Neural cell (in vitro differentiated cells): ENCODE results near the gene USP2. TPM values are rescaled to one million over a fixed set of nuclear protein-coding genes. Genes with fewer than 3 reads are reported as not detected.

ENCODE experiments used
- H2AFZ ChIP-seq: fragments of 200-600, 300-800 bp; sonication (generic), shearing (Covaris generic); 2 replicates; pipeline ENCODE4 v1.6.0; 2014; ENCODE audit warnings: low read depth, mild to moderate bottlenecking, antibody characterized with exemption, low read length, moderate library complexity
- H3F3A ChIP-seq: fragments of 200-600 bp; shearing (Covaris generic); 2 replicates; pipeline ENCODE4 v1.6.1; 2016; ENCODE audit warnings: mild to moderate bottlenecking, moderate library complexity, mixed read lengths, antibody characterized with exemption, low read length; ENCODE audit not compliant: insufficient read depth, poor library complexity, severe bottlenecking
- H3K27ac ChIP-seq: fragments of 200-600, 300-800 bp; sonication (generic), shearing (Covaris generic); 2 replicates; pipeline ENCODE4 v1.5.1; 2014; ENCODE audit warnings: mild to moderate bottlenecking, low read length, moderate library complexity
- H3K27me3 ChIP-seq: fragments of 300-800, 200-600 bp; sonication (generic), shearing (Covaris generic); 2 replicates; pipeline ENCODE4 v1.6.0; 2014; ENCODE audit warnings: mild to moderate bottlenecking, low read depth, low read length, moderate library complexity; ENCODE audit not compliant: insufficient read depth
- H3K36me3 ChIP-seq: fragments of 300-800, 200-600 bp; sonication (generic), shearing (Covaris generic); 2 replicates; pipeline ENCODE4 v1.5.1; 2014; ENCODE audit warnings: mild to moderate bottlenecking, antibody characterized with exemption, low read length, moderate library complexity; ENCODE audit not compliant: insufficient read depth
- H3K4me2 ChIP-seq: fragments of 300-800, 200-600 bp; sonication (generic), shearing (Covaris generic); 2 replicates; pipeline ENCODE4 v1.6.0; 2014; ENCODE audit warnings: mild to moderate bottlenecking, low read length
- H3K4me3 ChIP-seq: fragments of 300-800, 200-600 bp; sonication (generic), shearing (Covaris generic); 2 replicates; pipeline ENCODE4 v1.5.1; 2014; ENCODE audit warnings: mild to moderate bottlenecking, low read length, moderate library complexity
- H3K79me2 ChIP-seq: fragments of 200-600 bp; shearing (Covaris generic); replicated peaks from 2 replicates; pipeline ENCODE4 v1.6.0; 2014; ENCODE audit warnings: mild to moderate bottlenecking, low read length, moderate library complexity; ENCODE audit not compliant: insufficient read depth
- H3K9ac ChIP-seq: fragments of 300-800, 200-600 bp; sonication (generic), shearing (Covaris generic); 2 replicates; pipeline ENCODE4 v1.6.1; 2016; ENCODE audit warnings: mild to moderate bottlenecking, low read length, mixed read lengths
- H3K9me2 ChIP-seq: fragments of 200-600 bp; shearing (Covaris generic); 2 replicates; pipeline ENCODE4 v1.6.1; 2016; ENCODE audit warnings: mild to moderate bottlenecking, low read length, mixed read lengths; ENCODE audit not compliant: insufficient read depth
- H3K9me3 ChIP-seq: fragments of 200-600, 300-800 bp; sonication (generic), shearing (Covaris generic); 2 replicates; pipeline ENCODE4 v1.6.1; 2016; ENCODE audit warnings: mild to moderate bottlenecking, mixed run types, low read length, moderate library complexity, mixed read lengths
- H4K20me1 ChIP-seq: fragments of 200-600 bp; shearing (Covaris generic); 2 replicates; pipeline ENCODE4 v1.6.1; 2016; ENCODE audit warnings: mild to moderate bottlenecking, mixed run types; ENCODE audit not compliant: insufficient read depth
- EP300 ChIP-seq: fragments of 450-650 bp; conservative IDR thresholded peaks from 2 replicates; pipeline ENCODE4 v1.6.1; 2014; ENCODE audit warnings: antibody characterized with exemption, mild to moderate bottlenecking, moderate library complexity; ENCODE audit not compliant: poor library complexity, severe bottlenecking
- EZH2 ChIP-seq: fragments of 200-600, 300-800 bp; shearing (Covaris generic), sonication (generic); IDR thresholded peaks from 2 replicates; pipeline ENCODE4 v1.6.1; 2014; ENCODE audit warnings: antibody characterized with exemption, low read length, borderline replicate concordance, mild to moderate bottlenecking; ENCODE audit not compliant: insufficient read depth, poor library complexity, severe bottlenecking
- MXI1 ChIP-seq: fragments of 450-650 bp; conservative IDR thresholded peaks from 2 replicates; pipeline ENCODE4 v1.6.1; 2014; ENCODE audit warnings: antibody characterized with exemption, mild to moderate bottlenecking; ENCODE audit not compliant: poor library complexity, severe bottlenecking
- POLR2AphosphoS5 ChIP-seq: IDR thresholded peaks from 2 replicates; pipeline ENCODE4 v1.6.1; 2012
- RAD21 ChIP-seq: fragments of 450-650 bp; conservative IDR thresholded peaks from 2 replicates; pipeline ENCODE4 v1.6.1; 2014; ENCODE audit warnings: antibody characterized with exemption, mild to moderate bottlenecking, moderate library complexity
- SMC3 ChIP-seq: fragments of 450-650 bp; conservative IDR thresholded peaks from 2 replicates; pipeline ENCODE4 v1.6.1; 2014; ENCODE audit warnings: antibody characterized with exemption, mild to moderate bottlenecking, moderate library complexity; ENCODE audit not compliant: poor library complexity
- TAF1 ChIP-seq: IDR thresholded peaks from 2 replicates; pipeline ENCODE4 v1.6.1; 2012; ENCODE audit warnings: low read depth
- polyA plus RNA-seq: library from polyadenylated mRNA; depleted of rRNA; stranded (reverse); fragments of >200 nt; gene quantifications from 2 replicates; pipeline ENCODE4 v1.2.3, GENCODE V29; 2014
- TF ChIP-seq, protein P1 (sequence below): fragments of 450-650 bp; IDR thresholded peaks from 2 replicates; pipeline ENCODE4 v1.5.1; 2014; ENCODE audit warnings: antibody characterized with exemption, mild to moderate bottlenecking, moderate library complexity; ENCODE audit not compliant: poor library complexity, severe bottlenecking
- TF ChIP-seq, protein P2 (sequence below): IDR thresholded peaks from 2 replicates; pipeline ENCODE4 v1.6.1; 2012; ENCODE audit warnings: borderline replicate concordance

USP2 gene
- polyA plus RNA-seq, 1 donor from 2014 or later, result 0.59 TPM

DNA sequence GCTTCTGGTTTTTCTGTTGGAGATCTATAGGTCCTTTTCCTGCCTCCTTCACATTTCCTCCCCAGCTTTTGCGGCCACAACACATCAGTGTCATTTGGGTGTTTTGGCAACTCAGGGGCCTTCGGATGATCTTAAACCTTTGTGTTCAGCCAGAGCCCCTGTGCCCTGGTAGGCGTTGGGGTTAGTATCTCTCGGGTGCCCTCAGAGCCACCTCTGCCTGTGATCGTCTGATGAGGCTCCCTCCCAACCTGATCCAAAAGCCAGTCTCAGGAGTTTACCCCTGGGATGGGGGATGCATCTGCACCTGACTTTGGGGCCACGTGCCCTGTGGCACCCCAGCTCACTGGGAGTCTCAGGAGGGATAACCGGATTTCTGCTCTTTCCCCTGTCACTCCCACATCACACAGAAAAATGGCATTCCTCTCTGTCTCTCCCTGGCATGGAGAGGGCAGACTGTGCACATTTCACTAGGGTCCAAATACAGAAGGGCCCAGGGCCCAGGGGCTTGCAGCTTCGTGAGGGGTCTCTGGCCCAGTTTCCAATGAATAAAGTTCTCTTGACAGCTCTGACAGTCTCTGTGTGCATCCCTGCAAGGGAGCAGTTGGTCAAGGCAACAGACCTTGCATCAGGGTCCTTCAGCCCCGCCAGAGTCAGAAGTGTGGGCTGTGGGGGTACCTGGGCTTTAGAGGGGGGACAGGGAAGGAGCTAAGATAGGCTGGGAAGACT lies 44.6 kb downstream of the USP2 start:
- Histone ChIP-seq H3K36me3 (no peaks in the 10 kb centered on the region), H3K27me3 (peaks cover 34% of the 10 kb centered on the region), H2AFZ (no peak overlapping the region), H3F3A (no peaks in the 10 kb centered on the region), H3K79me2 (peaks cover 6% of the 10 kb centered on the region), H3K4me3 (peak overlapping the region; percentile 40), H3K27ac (no peak overlapping the region), H3K9me3 (no peaks in the 10 kb centered on the region), H3K9ac (no peak overlapping the region), H3K9me2 (no peaks in the 10 kb centered on the region), H4K20me1 (no peaks in the 10 kb centered on the region), H3K4me2 (no peak overlapping the region)
- TF ChIP-seq SMC3 (no peak), TAF1 (no peak), MXI1 (no peak), POLR2AphosphoS5 (no peak), RAD21 (no peak), EZH2 (no peak), EP300 (no peak)
- TF ChIP-seq, protein P1, sequence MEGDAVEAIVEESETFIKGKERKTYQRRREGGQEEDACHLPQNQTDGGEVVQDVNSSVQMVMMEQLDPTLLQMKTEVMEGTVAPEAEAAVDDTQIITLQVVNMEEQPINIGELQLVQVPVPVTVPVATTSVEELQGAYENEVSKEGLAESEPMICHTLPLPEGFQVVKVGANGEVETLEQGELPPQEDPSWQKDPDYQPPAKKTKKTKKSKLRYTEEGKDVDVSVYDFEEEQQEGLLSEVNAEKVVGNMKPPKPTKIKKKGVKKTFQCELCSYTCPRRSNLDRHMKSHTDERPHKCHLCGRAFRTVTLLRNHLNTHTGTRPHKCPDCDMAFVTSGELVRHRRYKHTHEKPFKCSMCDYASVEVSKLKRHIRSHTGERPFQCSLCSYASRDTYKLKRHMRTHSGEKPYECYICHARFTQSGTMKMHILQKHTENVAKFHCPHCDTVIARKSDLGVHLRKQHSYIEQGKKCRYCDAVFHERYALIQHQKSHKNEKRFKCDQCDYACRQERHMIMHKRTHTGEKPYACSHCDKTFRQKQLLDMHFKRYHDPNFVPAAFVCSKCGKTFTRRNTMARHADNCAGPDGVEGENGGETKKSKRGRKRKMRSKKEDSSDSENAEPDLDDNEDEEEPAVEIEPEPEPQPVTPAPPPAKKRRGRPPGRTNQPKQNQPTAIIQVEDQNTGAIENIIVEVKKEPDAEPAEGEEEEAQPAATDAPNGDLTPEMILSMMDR, result no peak
- TF ChIP-seq, protein P2, sequence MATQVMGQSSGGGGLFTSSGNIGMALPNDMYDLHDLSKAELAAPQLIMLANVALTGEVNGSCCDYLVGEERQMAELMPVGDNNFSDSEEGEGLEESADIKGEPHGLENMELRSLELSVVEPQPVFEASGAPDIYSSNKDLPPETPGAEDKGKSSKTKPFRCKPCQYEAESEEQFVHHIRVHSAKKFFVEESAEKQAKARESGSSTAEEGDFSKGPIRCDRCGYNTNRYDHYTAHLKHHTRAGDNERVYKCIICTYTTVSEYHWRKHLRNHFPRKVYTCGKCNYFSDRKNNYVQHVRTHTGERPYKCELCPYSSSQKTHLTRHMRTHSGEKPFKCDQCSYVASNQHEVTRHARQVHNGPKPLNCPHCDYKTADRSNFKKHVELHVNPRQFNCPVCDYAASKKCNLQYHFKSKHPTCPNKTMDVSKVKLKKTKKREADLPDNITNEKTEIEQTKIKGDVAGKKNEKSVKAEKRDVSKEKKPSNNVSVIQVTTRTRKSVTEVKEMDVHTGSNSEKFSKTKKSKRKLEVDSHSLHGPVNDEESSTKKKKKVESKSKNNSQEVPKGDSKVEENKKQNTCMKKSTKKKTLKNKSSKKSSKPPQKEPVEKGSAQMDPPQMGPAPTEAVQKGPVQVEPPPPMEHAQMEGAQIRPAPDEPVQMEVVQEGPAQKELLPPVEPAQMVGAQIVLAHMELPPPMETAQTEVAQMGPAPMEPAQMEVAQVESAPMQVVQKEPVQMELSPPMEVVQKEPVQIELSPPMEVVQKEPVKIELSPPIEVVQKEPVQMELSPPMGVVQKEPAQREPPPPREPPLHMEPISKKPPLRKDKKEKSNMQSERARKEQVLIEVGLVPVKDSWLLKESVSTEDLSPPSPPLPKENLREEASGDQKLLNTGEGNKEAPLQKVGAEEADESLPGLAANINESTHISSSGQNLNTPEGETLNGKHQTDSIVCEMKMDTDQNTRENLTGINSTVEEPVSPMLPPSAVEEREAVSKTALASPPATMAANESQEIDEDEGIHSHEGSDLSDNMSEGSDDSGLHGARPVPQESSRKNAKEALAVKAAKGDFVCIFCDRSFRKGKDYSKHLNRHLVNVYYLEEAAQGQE, result no peak

DNA sequence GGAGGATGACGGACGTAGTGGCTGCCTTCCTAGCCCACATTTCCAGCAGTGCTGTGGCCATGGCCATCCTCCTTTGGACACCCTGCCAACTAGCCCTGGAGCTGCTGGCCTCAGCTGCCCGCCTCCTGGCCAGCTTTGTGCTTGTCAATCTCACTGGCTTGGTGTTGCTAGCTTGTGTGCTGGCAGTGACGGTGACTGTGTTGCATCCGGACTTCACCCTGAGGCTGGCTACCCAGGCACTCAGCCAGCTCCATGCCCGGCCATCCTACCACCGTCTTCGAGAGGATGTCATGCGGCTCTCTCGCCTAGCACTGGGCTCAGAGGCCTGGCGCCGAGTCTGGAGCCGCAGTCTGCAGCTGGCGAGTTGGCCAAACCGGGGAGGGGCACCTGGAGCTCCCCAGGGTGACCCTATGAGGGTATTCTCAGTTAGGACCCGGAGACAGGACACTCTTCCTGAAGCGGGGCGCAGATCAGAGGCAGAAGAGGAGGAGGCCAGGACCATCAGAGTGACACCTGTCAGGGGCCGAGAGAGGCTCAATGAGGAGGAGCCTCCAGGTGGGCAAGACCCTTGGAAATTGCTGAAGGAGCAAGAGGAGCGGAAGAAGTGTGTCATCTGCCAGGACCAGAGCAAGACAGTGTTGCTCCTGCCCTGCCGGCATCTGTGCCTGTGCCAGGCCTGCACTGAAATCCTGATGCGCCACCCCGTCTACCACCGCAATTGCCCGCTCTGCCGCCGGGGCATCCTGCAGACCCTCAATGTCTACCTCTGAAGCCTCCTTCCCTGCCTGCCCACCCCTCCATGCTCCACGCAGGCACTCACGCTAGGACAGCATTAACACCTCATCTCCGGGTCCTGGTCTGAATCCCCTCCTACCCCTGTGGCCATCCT lies 45.6 kb downstream of the USP2 start:
- Histone ChIP-seq H3F3A (no peaks in the 10 kb centered on the region), H4K20me1 (no peaks in the 10 kb centered on the region), H3K79me2 (peaks cover 6% of the 10 kb centered on the region), H3K27ac (no peak overlapping the region), H3K36me3 (no peaks in the 10 kb centered on the region), H3K9ac (no peak overlapping the region), H3K4me3 (peak overlapping the region; percentile 86), H3K4me2 (no peak overlapping the region), H2AFZ (no peak overlapping the region), H3K9me3 (no peaks in the 10 kb centered on the region), H3K27me3 (peaks cover 24% of the 10 kb centered on the region), H3K9me2 (no peaks in the 10 kb centered on the region)
- no peak for TF ChIP-seq MXI1
- TF ChIP-seq EZH2, result no peak
- no peak for TF ChIP-seq SMC3
- TF ChIP-seq TAF1, result no peak
- TF ChIP-seq, protein P1, result no peak
- TF ChIP-seq EP300, result no peak
- TF ChIP-seq POLR2AphosphoS5, result no peak
- TF ChIP-seq, protein P2, result no peak
- no peak for TF ChIP-seq RAD21
